NCI-H2081 treated with DMSO at 0.1 percent for 48 hours (cell line): ENCODE measurements around the gene RGS6.

Source experiments
- DNase-seq: peaks from one replicate; lab custom pipeline; 2025; lab: John Stamatoyannopoulos, UW

The RGS6 gene

DNA sequence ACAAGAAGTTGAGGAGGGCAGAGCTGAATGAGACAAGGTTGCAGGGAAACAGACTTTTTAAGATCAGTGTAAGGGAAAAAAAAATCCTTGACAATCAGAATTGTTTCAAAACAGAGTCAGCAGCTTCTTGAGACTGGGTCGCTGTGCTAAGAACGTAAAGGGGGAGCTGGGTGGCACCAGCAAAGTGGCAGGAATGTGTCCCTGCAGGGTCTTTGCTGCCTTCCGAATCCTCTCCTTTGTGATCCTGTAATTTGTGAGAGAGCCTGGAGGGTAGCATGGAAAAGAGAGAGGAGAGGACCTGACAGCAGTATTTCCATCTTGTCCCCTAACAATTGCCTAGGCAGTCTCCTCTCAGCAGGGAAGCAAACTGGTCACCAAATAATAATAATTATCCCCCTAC lies 472.8 kb downstream of the RGS6 start:
- DNase-seq: no peak

- DNase-seq: no peak
These were observed 475.8 kb downstream of the RGS6 start for GRCh38 chr14:72408020-72408419.

- no peak for DNase-seq
These were observed 476.8 kb downstream of the RGS6 start for GRCh38 chr14:72409047-72409446.

GRCh38 chr14:72416081-72416849 lies 484.0 kb downstream of the RGS6 start:
- DNase-seq: no peak

DNA sequence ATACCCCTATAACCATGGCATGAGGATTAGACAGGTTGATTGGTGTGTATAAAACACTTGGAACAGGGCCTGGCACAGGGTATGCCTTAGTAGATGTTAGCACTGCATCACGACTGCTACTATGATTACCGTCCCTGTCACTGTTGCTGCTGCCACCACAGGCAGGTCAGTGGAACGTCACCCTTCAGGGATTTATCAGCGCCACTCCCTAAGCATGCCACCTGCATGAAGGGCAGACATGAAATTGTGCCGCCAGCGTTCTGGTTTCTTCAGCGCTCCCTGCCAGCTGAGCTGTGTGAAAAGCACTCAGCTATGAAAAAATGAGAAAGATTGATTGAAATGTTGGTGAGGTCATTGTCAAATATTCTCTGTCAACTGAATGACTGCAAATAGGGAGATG lies 484.7 kb downstream of the RGS6 start:
- DNase-seq: no peak

GRCh38 chr14:72418806-72419205 lies 486.6 kb downstream of the RGS6 start:
- no peak for DNase-seq

GRCh38 chr14:72419226-72419775 lies 487.1 kb downstream of the RGS6 start:
- DNase-seq: no peak

GRCh38 chr14:72420749-72421474 lies 488.7 kb downstream of the RGS6 start:
- no peak for DNase-seq

DNA sequence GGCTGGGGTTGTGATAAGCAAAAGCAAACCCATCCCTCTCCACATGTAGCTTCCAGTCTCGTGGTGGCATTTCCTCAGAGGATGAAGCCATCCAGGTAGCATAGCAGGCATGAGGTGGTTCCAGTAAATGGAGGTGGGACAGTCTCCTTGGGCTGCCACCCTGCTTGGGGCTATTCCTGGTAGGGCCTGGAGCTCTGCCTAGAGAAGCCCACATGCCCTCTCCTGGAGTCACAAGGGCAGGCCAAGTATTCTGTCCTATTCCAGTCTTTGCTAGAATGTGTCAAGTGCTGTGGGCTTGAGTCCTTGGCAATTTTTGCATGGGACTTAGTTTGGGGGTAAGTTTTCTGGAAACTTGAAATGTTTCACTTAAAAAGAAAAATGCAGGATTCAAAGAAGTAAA lies 491.7 kb downstream of the RGS6 start:
- no peak for DNase-seq

GRCh38 chr14:72430457-72430856 lies 498.2 kb downstream of the RGS6 start:
- no peak for DNase-seq

DNA sequence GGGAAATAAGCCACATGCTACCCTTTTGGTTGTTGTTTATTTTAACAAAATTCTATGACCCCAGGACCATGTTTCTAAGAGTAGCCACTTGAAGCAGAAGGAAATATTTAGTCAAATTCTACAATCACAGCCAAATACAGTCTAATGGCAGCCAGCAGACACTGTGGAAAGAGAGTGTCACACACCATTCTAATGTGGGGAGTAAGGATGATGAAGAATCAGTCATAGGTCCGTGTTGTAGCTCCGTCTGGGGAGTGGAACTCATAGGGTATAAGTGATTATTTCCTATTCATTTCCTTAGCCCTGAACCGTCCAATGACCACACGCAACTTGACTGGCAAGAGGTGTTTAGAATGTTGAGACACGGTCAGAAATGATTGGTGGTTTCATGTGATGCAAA lies 500.5 kb downstream of the RGS6 start:
- no peak for DNase-seq

- no peak for DNase-seq
These were observed 501.3 kb downstream of the RGS6 start for GRCh38 chr14:72433511-72433910.

- no peak for DNase-seq
These were observed 502.6 kb downstream of the RGS6 start for GRCh38 chr14:72434856-72435255.

DNA sequence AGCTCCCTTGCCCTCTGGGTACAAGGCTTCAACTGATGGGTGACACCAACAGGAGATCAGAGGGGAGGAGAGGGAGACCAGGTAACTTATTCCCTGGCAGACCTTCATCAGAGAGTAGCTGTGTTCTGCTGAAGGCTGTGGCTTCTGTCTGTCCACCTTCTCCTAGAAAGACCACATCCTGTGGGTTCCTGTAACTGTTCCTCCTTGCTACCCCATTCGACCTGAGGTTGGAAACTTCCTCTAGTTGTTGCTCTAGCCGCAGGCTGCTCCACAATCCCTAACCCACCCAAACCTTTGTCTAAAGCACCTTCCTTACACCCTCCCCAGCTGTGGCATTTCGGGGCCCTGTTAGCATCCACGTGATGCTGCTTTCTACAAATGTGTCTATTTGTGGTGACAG lies 507.5 kb downstream of the RGS6 start:
- no peak for DNase-seq

GRCh38 chr14:72443256-72443655 lies 511.0 kb downstream of the RGS6 start:
- DNase-seq: no peak

GRCh38 chr14:72443991-72444441 lies 511.8 kb downstream of the RGS6 start:
- no peak for DNase-seq

GRCh38 chr14:72444701-72445100 lies 512.5 kb downstream of the RGS6 start:
- no peak for DNase-seq

GRCh38 chr14:72448212-72448611 lies 516.0 kb downstream of the RGS6 start:
- DNase-seq: no peak

DNA sequence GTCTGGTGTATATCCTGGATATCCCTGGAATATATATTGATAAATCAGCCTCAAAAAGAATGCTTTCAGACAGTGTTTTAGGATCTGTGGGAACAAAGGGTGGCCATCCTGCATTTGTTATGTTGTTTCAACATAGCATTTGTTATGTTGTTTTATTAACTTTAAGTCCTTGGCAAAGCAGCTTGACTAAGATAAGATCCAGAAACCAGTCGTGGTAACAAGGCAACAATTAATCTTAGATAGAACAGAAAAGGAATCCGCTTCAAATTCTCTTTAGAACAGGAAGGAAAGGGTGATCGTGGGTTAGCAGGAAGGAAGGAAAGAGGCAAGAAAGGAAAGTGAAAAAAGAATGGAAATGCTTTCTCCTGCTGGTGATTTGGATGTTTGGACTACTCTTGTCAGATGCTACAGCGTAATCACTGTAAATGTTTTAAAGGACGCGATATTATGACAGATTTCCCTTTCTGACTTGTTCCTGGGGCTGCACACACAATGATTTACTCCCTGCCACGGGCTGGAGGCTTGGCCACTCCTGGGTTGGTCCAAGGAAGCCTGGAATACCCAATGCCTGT lies 518.3 kb downstream of the RGS6 start:
- no peak for DNase-seq

- DNase-seq: no peak
These were observed 519.1 kb downstream of the RGS6 start for GRCh38 chr14:72451054-72451972.

- no peak for DNase-seq
These were observed 520.5 kb downstream of the RGS6 start for GRCh38 chr14:72452774-72453173.
